GM23248 (cell line): ENCODE results near the gene ZNF536. TPM values are rescaled to one million over a fixed set of nuclear protein-coding genes. Genes with fewer than 3 reads are reported as not detected.

ENCODE experiments used
- DNase-seq: peaks from one replicate; pipeline ENCODE4 v3.0.0-alpha.2; 2015
- H2AFZ ChIP-seq: fragments of 200-600 bp; sonication (generic); 2 replicates; pipeline ENCODE4 v1.6.1; 2016; ENCODE audit warnings: antibody characterized with exemption
- H3F3A ChIP-seq: fragments of 200-600 bp; sonication (generic); 2 replicates; pipeline ENCODE4 v1.6.1; 2016; ENCODE audit warnings: mild to moderate bottlenecking, antibody characterized with exemption, mixed run types; ENCODE audit not compliant: insufficient read depth
- H3K27ac ChIP-seq: fragments of 200-600 bp; sonication (generic); 2 replicates; pipeline ENCODE4 v1.5.1; 2016; ENCODE audit warnings: mild to moderate bottlenecking
- H3K27me3 ChIP-seq: fragments of 200-600 bp; sonication (generic); replicated peaks from 2 replicates; pipeline ENCODE4 v1.6.1; 2016; ENCODE audit warnings: mild to moderate bottlenecking; ENCODE audit not compliant: insufficient read depth
- H3K36me3 ChIP-seq: fragments of 200-600 bp; sonication (generic); 2 replicates; pipeline ENCODE4 v1.6.1; 2016; ENCODE audit warnings: low read depth, mild to moderate bottlenecking
- H3K4me1 ChIP-seq: fragments of 200-600 bp; sonication (generic); 2 replicates; pipeline ENCODE4 v1.6.1; 2016; ENCODE audit warnings: mild to moderate bottlenecking; ENCODE audit not compliant: insufficient read depth
- H3K4me2 ChIP-seq: fragments of 200-600 bp; sonication (generic); one replicate; pipeline ENCODE4 v1.6.1; 2016; ENCODE audit warnings: mild to moderate bottlenecking; ENCODE audit not compliant: unreplicated experiment
- H3K4me3 ChIP-seq: fragments of 200-600 bp; sonication (generic); 2 replicates; pipeline ENCODE4 v1.5.1; 2016; ENCODE audit warnings: mild to moderate bottlenecking
- H3K79me2 ChIP-seq: fragments of 200-600 bp; sonication (generic); 2 replicates; pipeline ENCODE4 v1.6.1; 2016; ENCODE audit warnings: mild to moderate bottlenecking; ENCODE audit not compliant: insufficient read depth
- H3K9ac ChIP-seq: fragments of 200-600 bp; sonication (generic); 2 replicates; pipeline ENCODE4 v1.6.1; 2016; ENCODE audit warnings: mild to moderate bottlenecking
- H3K9me2 ChIP-seq: fragments of 200-600 bp; sonication (generic); 2 replicates; pipeline ENCODE4 v1.6.1; 2016; ENCODE audit warnings: mixed run types, mild to moderate bottlenecking, moderate library complexity; ENCODE audit not compliant: insufficient read depth
- H3K9me3 ChIP-seq: fragments of 200-600 bp; sonication (generic); one replicate; pipeline ENCODE4 v1.6.1; 2017; ENCODE audit warnings: low read depth
- H4K20me1 ChIP-seq: fragments of 200-600 bp; sonication (generic); 2 replicates; pipeline ENCODE4 v1.6.0; 2016; ENCODE audit not compliant: insufficient read depth
- EZH2 ChIP-seq: fragments of 200-600 bp; sonication (generic); IDR thresholded peaks from 2 replicates; pipeline ENCODE4 v1.6.1; 2018; ENCODE audit warnings: antibody characterized with exemption, mild to moderate bottlenecking; ENCODE audit not compliant: insufficient read depth, poor library complexity, severe bottlenecking
- EZH2phosphoT487 ChIP-seq: fragments of 200-600 bp; sonication (generic); IDR thresholded peaks from 2 replicates; pipeline ENCODE4 v1.6.1; 2018; ENCODE audit warnings: antibody characterized with exemption, moderate library complexity, mild to moderate bottlenecking, low read depth; ENCODE audit not compliant: insufficient read depth
- WGBS, 2 experiments: methylation state at CpG; one replicate each; pipeline ENCODE4 v1.1.6; 2015 to 2017; ENCODE audit warnings: low lambda C conversion rate in 2 of 2, low coverage in 1 of 2; ENCODE audit errors: missing lambda C conversion rate in 2 of 2; 5-methylcytosine and 5-hydroxymethylcytosine counted together
- in situ Hi-C: fragments of 300-500 bp; cut with MboI; formaldehyde crosslinking; loops from 2 replicates; pipeline ENCODE4 v1.15.0; 2020
- polyA plus RNA-seq: library from polyadenylated mRNA; unstranded; fragments of >200 nt; fragmentation: Nextera tagmentation; extraction: Ambion mirVana; gene quantifications from 2 replicates; pipeline ENCODE4 v1.2.1, GENCODE V29; 2016
- total RNA-seq: library from RNA; depleted of rRNA; stranded (reverse); fragments of >200 nt; shearing (Covaris generic); gene quantifications from 2 replicates; pipeline ENCODE4 v1.2.3, GENCODE V29; 2014

Gene ZNF536
- total and polyA plus RNA-seq, 2 experiments from 2014 or later = 0.35 to 0.43 TPM

DNA sequence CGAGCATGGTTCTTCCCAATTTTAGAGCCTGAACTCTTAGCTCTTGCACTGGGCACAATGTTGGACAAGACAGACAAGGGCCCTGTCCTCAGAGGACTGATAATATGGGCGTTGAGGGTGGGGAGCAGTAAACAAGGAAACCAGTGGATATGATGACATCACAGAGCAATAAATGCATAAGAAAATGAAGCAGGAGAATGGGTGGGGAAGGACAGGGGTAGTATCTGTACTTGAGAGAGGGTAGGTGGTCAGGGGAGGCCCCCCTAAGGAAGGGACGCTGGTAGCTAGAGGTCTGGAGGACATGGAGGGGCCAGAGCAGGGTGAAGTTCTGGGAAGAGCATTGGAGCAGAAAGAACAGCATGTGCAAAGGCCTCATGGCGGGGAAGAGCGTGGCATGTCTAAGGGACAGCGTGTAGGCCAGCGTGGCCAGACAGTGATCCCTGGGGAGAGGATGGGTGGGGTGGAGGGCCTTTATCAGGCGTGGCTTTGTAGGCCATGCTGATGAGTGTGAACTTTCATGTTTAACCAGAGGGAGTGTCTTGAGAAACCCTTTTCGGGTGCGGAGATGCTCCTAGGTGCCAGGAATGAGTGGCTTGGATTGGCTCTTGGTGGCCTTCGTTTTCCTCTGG lies 15.1 kb upstream of the ZNF536 start:
- Histone ChIP-seq H3K27ac (no peak overlapping the region), H4K20me1 (no peaks in the 10 kb centered on the region), H3K36me3 (no peaks in the 10 kb centered on the region), H3K9me2 (no peaks in the 10 kb centered on the region), H3K4me2 (no peak overlapping the region), H3K4me1 (no peaks in the 10 kb centered on the region), H3K79me2 (no peaks in the 10 kb centered on the region), H3K9me3 (no peaks in the 10 kb centered on the region), H3K9ac (no peak overlapping the region), H2AFZ (no peak overlapping the region), H3F3A (no peaks in the 10 kb centered on the region), H3K27me3 (no peaks in the 10 kb centered on the region), H3K4me3 (no peak overlapping the region)
- no peak for DNase-seq
- TF ChIP-seq EZH2 (no peak), EZH2phosphoT487 (no peak)
- 70 to 73% methylated on average over 11 of the region's 11 CpGs for WGBS, 2 experiments
- in situ Hi-C loops = no loop called here

DNA sequence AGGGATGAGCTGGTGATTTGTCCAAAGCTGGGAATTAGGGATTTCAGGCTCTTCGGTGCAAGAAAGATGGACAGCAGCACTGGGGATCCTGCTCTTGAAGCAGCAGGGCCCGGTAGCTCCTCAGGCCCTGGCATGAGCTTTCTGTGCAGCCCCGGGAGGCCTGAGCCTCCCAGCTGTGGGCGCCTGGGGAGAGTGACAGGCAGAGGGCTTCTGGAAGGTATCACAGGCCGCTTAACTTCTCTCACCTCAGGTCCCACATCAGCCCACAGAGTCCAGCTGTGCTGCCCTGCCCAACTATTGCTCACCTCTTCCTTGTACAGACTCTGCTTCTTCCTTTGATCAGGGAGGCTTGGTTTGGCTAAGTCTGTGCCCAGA lies 14.6 kb upstream of the ZNF536 start:
- in situ Hi-C loops = no loop called here

DNA sequence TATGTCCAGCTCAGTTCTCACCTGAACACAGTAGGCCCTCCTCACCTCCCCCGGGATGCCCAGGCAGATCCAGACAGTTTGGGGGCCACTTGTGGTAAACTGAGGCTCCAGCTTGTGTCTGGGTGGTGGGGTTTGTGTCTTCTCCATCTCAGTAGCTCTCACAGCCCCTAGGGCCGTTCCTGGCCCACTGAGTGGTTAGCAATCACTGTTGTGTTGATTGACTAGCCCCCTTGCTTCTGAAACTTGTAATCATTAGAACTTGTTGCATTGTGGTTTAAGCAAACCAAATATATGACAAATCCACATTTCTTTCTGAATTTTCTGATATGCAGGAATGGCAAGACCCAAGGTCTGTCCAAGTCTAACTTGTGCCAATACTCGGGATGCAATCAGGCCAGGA lies 13.9 kb upstream of the ZNF536 start:
- Histone ChIP-seq H3K4me2 (no peak overlapping the region), H3K4me3 (no peak overlapping the region), H3K36me3 (no peaks in the 10 kb centered on the region), H3K79me2 (no peaks in the 10 kb centered on the region), H3F3A (no peaks in the 10 kb centered on the region), H3K9ac (no peak overlapping the region), H3K27me3 (no peaks in the 10 kb centered on the region), H4K20me1 (no peaks in the 10 kb centered on the region), H3K27ac (no peak overlapping the region), H2AFZ (no peak overlapping the region), H3K4me1 (no peaks in the 10 kb centered on the region), H3K9me2 (no peaks in the 10 kb centered on the region), H3K9me3 (no peaks in the 10 kb centered on the region)
- 78 to 82% methylated on average over 3 of the region's 3 CpGs for WGBS, 2 experiments
- in situ Hi-C loops = no loop called here
- no peak for DNase-seq
- TF ChIP-seq EZH2phosphoT487 = no peak
- TF ChIP-seq EZH2 = no peak

More for the DNA sequence above, 14.6 kb upstream of the ZNF536 start:
- no peaks in the 10 kb centered on the region for H4K20me1 ChIP-seq
- no peak overlapping the region for H3K27ac ChIP-seq
- H3K36me3 ChIP-seq = no peaks in the 10 kb centered on the region
- TF ChIP-seq EZH2 = no peak
- TF ChIP-seq EZH2phosphoT487 = no peak
- 87 to 88% methylated on average over 5 of the region's 5 CpGs for WGBS, 2 experiments
- H3K27me3 ChIP-seq = no peaks in the 10 kb centered on the region
- H3K9ac ChIP-seq = no peak overlapping the region
- H3F3A ChIP-seq = no peaks in the 10 kb centered on the region
- no peak overlapping the region for H3K4me3 ChIP-seq
- no peak overlapping the region for H2AFZ ChIP-seq
- H3K79me2 ChIP-seq = no peaks in the 10 kb centered on the region
- no peak for DNase-seq
- H3K9me3 ChIP-seq = no peaks in the 10 kb centered on the region
- H3K4me1 ChIP-seq = no peaks in the 10 kb centered on the region
- H3K4me2 ChIP-seq = no peak overlapping the region
- H3K9me2 ChIP-seq = no peaks in the 10 kb centered on the region

DNA sequence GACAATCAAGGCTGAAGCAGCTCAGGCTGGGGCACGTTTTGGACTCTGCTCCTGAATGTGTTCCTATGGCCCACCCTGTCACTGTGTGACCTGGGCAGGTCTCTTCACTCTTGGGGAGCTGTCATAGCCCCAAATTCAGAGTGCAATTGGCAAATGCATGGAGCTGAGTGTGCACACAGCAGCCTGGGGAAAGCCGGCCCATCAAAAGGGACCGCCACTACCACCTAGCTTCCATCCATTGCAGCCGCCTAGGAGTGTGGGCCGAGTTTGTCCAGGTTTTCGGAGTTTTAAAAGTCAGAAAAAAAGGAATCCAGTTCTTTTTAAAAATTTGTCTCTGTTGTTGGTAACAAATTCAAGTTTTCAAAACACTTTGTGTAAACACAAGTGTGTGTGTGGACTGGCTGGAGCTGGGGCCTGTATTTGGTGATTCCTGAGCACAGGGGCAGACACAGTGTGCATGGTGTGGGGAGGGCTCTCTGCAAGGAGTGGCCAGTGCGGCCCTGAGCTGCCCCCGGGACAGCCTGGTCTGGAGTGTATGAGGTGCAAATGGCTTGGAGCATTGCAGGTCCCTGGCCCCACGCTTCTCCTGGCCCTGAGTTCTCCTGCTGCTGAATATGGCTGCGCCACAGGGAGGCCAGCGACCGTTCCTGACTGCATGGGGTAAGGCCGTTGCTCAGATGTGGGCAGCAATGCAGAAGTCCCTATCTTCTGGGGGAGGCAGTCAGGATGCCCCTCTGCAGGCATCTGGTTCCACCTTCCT lies 13.2 kb upstream of the ZNF536 start:
- Histone ChIP-seq H3K79me2 (no peaks in the 10 kb centered on the region), H2AFZ (no peak overlapping the region), H3K9me3 (no peaks in the 10 kb centered on the region), H3K4me2 (no peak overlapping the region), H3K9ac (no peak overlapping the region), H3K27me3 (no peaks in the 10 kb centered on the region), H3K36me3 (no peaks in the 10 kb centered on the region), H3K4me1 (no peaks in the 10 kb centered on the region), H3K27ac (no peak overlapping the region), H3K9me2 (no peaks in the 10 kb centered on the region), H3K4me3 (no peak overlapping the region), H4K20me1 (no peaks in the 10 kb centered on the region), H3F3A (no peaks in the 10 kb centered on the region)
- 82 to 83% methylated on average over 13 of the region's 13 CpGs for WGBS, 2 experiments
- DNase-seq = no peak
- TF ChIP-seq EZH2phosphoT487 (no peak), EZH2 (no peak)
- in situ Hi-C loops = no loop called here
